ENCODE results near the gene DCBLD2.

Gene DCBLD2, protein sequence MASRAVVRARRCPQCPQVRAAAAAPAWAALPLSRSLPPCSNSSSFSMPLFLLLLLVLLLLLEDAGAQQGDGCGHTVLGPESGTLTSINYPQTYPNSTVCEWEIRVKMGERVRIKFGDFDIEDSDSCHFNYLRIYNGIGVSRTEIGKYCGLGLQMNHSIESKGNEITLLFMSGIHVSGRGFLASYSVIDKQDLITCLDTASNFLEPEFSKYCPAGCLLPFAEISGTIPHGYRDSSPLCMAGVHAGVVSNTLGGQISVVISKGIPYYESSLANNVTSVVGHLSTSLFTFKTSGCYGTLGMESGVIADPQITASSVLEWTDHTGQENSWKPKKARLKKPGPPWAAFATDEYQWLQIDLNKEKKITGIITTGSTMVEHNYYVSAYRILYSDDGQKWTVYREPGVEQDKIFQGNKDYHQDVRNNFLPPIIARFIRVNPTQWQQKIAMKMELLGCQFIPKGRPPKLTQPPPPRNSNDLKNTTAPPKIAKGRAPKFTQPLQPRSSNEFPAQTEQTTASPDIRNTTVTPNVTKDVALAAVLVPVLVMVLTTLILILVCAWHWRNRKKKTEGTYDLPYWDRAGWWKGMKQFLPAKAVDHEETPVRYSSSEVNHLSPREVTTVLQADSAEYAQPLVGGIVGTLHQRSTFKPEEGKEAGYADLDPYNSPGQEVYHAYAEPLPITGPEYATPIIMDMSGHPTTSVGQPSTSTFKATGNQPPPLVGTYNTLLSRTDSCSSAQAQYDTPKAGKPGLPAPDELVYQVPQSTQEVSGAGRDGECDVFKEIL
- 7.5 to 24.8 (median 18.0) reads per million in 17 experiments for total RNA-seq

- peak; percentile 97 to 99 (median 98) for DNase-seq
Observed at GRCh38 chr3:98901392-98902350, at the start of gene DCBLD2. Gene DCBLD2 (minus strand): TSS chr3:98901695. CDS start chr3:98901326, 369 bp downstream.

- no peak for DNase-seq
Observed at GRCh38 chr3:98945666-98946065, 44.2 kb upstream of the DCBLD2 start.

GRCh38 chr3:98945101-98945524, 43.6 kb upstream of the DCBLD2 start:
- no peak for DNase-seq

DNA sequence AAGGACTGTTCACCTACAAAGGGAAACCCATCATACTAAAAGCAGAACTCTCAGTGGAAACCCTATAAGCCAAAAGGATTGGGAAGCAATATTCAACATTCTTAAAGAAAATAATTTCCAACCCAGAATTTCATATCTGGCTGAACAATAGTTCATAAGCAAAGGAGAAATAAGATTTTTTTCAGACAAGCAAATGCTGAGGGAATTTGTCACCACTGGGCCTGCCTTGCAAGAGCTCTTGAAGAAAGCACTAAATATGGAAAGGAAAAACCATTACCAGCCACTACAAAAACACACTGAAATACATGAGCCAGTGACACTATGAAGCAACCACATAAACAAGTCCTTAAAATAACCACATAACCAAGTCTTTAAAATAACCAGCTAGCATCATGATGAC, 28.9 kb upstream of the DCBLD2 start:
- no peak for DNase-seq

DNA sequence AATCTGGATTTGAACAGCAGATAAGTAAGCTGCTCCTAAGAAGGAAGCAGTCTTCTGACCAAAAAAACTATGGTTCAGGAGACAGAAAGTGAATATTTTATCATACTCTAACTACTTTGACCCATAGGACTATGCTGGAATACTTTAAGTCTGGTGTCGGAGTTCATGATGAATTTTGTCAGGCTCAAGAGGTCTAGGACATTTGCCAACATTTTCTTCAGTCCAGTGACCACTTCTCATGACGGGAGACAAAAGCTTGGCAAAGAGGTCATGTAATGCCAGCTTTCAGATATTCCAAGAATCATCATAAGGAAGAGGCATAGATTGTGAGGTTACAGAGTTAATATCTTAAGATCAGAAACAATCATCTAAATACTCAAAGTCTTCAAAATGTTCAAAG, 20.5 kb upstream of the DCBLD2 start:
- DNase-seq: no peak

DNA sequence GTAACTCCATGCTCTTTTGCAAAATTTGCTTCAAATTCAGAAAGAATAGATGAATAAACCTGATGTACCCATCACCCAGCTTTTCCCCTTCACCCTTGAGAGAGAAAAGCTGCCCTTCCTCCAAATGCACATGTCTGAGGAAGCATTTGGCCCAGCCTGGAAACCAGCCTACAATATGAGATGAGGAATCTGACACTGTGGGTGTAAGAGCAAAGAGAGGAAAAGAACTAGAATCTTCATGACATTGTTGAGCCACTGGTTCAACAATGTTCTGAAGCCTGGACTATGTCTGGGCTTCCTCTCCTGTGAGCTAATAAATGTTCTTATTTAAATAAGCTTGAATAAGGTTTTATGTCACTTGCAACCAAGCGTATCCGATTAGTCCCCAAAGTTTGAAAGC, 18.7 kb upstream of the DCBLD2 start:
- no peak for DNase-seq

DNA sequence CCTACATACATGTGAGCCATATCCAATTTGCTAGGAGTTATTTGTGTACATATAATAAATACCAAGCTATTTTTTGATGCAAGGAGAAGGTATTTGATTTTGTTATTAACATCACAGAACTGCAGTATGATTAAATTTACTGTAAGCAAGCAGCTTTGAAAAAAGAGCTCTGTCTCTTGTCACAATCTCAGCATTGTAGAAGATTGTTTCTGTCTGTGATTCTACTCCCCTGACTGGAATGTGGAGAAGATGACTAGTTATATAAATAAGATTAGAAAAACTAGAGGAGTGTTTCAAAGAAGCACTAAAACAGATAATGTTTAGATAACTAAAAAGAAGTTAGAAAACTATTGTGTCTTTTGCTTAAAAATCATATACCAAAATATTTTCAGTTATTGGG, 17.1 kb upstream of the DCBLD2 start:
- DNase-seq: no peak

GRCh38 chr3:98917608-98918007, 16.1 kb upstream of the DCBLD2 start:
- no peak for DNase-seq

DNA sequence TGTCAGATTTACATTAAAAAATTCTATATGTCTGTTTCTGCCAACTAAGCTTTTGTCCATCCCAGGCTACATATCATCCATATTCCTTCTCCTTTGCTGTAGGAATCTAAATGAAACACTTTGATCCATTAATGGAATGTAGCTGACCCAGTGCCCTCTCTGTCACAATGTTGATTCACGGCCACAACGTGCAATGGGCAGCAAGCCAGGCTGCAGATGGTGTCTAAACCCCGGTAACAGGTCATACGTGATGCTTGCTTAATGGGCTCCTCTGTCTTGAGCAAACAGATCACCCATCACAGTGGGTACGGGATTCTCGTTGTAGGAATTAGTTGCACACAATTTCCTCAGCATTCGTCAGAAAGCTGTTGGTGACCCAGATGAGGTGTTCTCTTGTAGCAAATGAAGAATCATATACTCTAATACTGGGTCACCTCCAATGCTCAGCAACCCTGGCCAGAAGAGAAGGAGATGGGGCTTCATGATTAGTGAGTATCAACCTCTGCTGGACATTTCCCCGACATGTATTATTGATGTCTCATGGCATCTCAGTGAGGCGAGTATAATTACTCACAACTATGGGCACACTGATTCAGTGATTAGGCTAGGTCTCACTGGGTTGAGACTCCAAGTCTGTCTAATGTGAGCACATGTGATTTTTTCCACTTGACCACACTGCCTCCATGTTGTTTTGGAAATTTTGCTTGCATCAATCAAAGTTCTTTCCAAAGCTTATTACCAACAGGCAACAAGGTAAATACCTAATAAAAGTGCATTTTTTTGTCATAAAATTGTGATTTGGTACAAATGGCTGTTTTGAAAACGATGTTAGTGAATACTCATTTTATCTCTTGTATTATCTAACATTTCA, 12.9 kb upstream of the DCBLD2 start:
- no peak for DNase-seq

DNA sequence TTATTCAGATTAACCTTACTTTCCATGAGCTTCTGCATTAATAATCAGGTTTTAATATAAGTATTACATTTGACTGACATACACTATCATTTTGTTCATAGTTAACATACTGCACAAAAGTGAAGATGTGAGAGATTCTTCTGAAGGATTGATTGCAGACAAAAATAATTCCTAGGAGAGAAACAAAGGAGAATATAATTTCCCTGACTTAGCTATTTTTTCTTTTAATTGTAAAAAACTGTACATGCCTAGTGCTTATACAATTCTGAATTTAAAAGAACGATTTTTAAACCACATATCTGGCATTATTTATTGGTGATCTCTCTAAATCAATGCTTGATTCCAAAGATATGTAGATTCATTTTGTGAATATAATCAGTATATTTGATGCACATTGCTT, 11.0 kb upstream of the DCBLD2 start:
- DNase-seq: no peak

DNA sequence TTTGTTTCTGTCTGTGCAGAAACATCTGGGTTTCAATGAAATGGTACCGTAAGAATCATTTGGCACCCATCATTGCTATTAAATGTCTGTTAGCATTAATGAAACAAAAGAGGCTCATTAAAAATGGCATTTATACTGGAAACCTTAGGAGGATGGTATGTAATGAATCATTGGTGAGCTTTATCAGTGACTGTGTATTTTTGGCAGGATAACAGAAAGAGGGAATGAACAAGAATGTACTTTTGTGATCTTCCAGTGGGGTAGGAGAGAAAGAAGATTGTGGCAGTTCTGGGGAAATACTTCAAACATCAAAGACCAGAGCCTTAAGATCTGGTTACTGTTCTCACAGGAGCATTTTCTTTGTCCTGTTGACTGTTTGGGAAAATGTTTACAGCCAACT, 4.7 kb upstream of the DCBLD2 start:
- no peak for DNase-seq

DNA sequence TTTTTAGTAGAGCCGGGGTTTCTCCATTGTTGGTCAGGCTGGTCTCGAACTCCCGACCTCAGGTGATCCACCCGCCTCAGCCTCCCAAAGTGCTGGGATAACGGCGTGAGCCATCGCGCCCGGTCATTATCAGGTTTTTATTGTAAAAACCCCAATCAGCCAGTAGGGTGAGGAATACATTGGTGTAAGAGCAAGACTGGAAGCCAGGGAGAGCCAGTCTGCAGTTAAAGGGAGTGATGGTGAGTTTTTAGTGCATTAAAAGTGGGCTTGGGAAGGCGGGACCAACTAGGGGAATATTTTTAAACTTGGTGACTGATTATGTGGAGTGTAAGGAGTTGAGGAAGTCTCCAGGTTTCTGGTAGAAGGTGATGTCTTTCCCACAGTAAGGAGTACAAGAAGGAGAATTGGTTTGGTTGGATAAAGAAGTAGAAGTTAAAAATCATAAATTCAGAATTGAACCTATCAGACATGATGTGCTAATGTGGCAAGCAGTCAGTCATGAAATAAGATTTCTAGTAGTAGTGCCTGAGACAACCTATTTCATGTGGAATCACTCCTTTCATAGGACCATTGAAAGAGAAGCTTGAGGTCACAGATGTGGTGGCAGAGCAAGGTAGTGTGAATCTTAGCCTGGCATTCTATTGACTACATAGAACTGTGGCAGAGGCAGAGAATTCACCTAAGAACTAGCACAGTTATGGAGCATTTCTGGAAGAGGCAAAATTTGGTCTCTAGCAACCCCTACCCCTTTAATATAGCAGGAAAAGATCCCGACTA, 2.4 kb upstream of the DCBLD2 start:
- no peak for DNase-seq

DNA sequence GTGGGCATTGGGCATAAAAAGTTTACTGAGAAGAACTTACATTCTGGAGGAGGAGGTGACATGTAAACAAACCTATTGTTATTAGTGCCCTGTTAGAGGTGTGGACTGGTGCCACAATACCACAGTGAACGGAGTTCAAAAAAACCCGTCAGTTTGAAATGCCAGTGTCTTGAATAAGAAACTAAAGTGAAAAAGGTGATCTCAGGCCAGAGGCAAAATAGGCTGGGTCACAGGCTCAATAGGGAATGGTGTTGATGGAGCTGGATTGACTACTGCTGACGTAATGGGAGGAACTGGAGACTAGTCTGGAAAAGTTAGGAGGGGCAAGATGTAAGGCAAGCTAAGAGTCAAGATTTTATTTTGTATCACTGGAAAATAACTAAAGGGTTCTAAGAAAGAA, 1.6 kb upstream of the DCBLD2 start:
- no peak for DNase-seq

GRCh38 chr3:98902351-98902740, 851 bp upstream of the DCBLD2 start:
- peak in 1 of 4 experiments; percentile 9 for DNase-seq

DNA sequence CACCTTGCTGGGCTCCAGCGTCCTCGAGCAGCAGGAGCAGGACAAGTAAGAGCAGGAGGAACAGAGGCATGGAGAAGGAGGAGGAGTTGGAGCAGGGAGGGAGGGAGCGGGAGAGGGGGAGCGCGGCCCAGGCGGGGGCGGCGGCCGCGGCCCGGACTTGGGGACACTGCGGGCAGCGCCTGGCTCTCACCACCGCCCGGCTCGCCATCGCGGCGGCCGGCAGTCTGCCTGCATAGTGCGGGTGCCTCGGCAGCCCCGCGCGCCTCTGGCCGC, 440 bp downstream of the DCBLD2 start:
- peak; percentile 17 to 72 (median 46) for DNase-seq

GRCh38 chr3:98900265-98901118, 1.0 kb downstream of the DCBLD2 start:
- DNase-seq: no peak

DNA sequence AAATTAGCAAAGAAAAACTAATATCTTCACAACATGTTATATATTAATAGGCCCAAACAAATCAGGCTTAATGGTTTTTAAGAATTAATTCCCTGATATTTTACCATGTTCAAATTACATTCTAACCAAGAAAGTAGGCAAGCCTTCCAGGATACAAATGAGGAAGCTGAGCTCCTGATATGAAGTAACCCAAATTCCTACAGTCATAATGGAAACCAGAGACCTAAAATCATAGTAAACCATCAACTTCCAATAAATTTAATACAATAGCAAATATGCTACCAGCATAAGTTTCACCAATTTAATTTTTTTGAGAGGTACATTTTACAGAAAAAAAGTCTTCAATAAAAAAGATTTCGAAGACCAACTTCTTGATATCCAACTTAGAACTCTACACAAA, 3.8 kb downstream of the DCBLD2 start:
- peak in 2 of 4 experiments; percentile 20 to 31 for DNase-seq

- DNase-seq: no peak
Observed at GRCh38 chr3:98894791-98895576, 6.5 kb downstream of the DCBLD2 start.

GRCh38 chr3:98893740-98894139, 7.8 kb downstream of the DCBLD2 start:
- DNase-seq: peak; percentile 8 to 45 (median 36)
